Measurements from ENCODE around the gene ARRDC4.

- TF ChIP-seq CTCF (conservative IDR thresholded peaks at IDR 0.05; ENCODE audit: low read depth, low read length) = no peak
- TF ChIP-seq EZH2 (IDR thresholded peaks at IDR 0.05; ENCODE audit: low read length, unreplicated experiment) = no peak
- TF ChIP-seq EZH2phosphoT487 (IDR thresholded peaks at IDR 0.05; ENCODE audit: borderline replicate concordance, low read length) = no peak
These were observed 3.3 kb downstream of the ARRDC4 start for GRCh38 chr15:97963779-97964178.
